Left colon (tissue), 2 donors: Measurements from ENCODE around the gene ELP1. TPM values are rescaled to one million over a fixed set of nuclear protein-coding genes. Genes with fewer than 3 reads are reported as not detected.
"Not testable (repeated sequence)": the region's sequence is repeated elsewhere in the genome, so short reads cannot be mapped to it uniquely, and the experiment has no call there.

Source experiments
- ATAC-seq: fragments of 200-7000 bp; cut with Tn5 transposase; one replicate; pipeline ENCODE4 v1.9.1; 2020; ENCODE audit warnings: mild to moderate bottlenecking, moderate library complexity
- DNase-seq, 2 donors: peaks; one replicate each; pipeline ENCODE4 v3.0.0-alpha.2; 2020
- intact Hi-C, 2 donors: fragments of 100-400 bp; cut with DNase I in 1 of 2; cut with micrococcal nuclease in 1 of 2; formaldehyde crosslinking; loops; one replicate each; pipeline versions ENCODE4 v1.11.2 to v1.14.0; 2022; cut with DNase I, micrococcal nuclease
- total RNA-seq, 2 donors: library from RNA; stranded (reverse); fragmentation: NEBNext Ultra II Directional; extraction: Animal tissue kit (Norgen Biotek cat#: 25700); gene quantifications; one replicate each; pipeline ENCODE4 v1.2.1, GENCODE V29; 2021
- donor health status: DM: no; HTN: no; CAD: no.
- donor health status: DM: yes; HTN: yes; CAD: no.

ELP1 gene
- total RNA-seq, 2 donors from 2014 or later: 12.8 to 13.1 TPM

DNA sequence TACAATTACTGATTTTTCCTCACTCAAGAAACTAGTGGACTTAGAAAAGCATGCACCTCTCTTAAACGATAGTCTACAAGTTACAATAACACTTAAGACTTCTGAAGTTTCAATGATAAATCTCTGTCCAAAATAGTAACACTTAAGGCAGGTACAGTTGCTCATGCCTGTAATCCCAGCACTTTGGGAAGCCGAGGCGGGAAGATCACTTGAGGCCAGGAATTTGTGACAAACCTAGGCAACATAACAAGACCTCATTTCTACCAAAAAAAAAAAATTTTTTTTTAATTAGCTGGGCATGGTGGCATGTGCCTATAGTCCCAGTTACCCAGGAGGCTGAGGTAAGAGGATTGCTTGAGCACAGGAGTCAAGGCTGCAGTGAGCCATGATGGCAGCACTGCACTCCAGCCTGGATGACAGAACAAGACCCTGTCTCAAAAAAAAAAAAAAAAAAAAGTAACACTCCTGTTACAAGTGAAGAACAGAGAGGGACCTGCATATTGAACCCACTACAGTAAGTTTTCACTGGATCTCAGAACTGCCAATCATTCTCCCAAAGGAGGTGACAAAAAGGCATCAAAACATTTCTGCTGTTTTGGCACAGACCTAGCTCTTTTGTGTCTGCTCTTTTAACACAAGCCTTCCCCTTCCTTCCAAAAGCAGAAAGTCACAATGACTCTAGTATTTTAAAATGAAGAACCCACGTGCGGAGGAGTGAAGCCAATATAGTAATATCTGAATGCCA is 3.8 kb upstream of the ELP1 start:
- ATAC-seq (no peak), DNase-seq (no peak)
- intact Hi-C loops: no loop called here

DNA sequence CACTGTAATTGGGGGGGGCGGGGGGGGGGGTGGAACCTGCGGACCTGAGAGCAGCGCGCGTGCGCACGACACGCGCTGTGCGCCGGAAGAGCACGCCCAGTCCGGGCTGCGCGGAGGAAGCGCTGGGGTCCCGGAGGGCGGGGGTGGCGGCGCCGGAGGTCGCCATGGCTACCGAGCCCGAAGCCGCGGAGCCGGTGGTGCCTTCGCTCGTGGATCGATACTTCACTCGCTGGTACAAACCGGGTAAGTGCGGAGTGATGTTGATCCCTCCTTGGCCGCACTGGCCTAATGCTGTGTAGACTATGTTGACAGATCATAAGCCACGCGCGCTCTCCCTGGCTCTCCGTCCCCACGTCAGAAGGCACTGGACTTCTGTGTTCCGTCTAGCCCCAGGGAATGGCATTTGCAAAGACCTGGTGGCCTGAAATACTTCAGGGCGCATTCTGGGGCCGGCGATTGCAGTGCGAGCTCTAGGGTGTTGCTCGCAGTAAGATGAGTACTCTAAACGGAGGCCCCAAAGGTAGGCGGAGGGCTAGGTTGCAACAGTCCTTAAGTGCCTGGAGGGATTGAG is 484 bp upstream of the ELP1 start, which contains the start of gene ABITRAM:
ABITRAM (plus strand) TSS at position 78 of the 571 bp plus-strand sequence; CDS start at position 165, 87 bp downstream.
- ATAC-seq: peak; percentile 87
- intact Hi-C loops: no loop called here
- peak; percentile 66 to 80 for DNase-seq

DNA sequence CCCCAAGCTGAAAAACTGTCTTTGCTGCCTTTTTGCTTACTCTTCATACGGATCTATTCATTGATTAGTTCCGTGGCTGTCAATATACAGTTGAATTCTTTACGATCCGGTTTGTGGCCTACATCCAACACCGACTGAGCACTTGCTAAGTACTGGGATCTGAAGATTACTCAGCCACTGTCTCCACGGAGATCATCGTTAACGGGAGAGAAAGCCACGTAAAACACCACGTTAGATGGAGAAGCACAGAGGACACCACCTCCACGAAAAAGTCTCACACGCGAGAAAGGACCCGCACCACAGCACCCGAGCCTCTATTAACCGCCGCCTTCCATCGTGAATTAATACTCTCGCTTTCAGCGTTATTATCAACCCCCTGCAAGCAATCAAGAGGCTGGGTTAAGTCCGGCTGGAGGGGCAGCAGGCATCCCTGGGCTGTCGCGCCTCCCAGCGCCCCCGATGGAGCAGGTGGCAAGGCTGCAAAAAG is 650 bp downstream of the ELP1 start:
- DNase-seq (no peak), ATAC-seq (peak; percentile 13)
- intact Hi-C loops: no loop called here

DNA sequence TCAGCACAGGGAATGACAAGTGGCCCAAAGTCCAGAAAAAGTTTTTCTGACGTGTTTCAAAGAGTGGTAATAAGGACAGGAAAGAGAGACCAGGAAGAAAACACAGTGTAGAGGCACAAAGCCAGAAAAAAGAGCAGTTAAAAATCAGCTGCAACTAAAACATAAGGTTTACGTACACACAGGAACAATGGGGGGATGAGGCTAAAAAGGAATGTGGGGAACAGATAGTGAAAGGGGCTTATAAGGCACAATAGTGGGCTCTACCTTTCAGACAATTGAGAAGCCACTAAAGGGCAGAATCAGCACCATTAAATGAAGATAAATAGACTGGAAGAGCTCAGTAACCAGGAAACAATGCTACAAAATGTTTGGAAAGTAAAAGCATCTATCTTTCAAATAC is 5.5 kb downstream of the ELP1 start:
- intact Hi-C loops: no loop called here
- DNase-seq (no peak), ATAC-seq (no peak)

DNA sequence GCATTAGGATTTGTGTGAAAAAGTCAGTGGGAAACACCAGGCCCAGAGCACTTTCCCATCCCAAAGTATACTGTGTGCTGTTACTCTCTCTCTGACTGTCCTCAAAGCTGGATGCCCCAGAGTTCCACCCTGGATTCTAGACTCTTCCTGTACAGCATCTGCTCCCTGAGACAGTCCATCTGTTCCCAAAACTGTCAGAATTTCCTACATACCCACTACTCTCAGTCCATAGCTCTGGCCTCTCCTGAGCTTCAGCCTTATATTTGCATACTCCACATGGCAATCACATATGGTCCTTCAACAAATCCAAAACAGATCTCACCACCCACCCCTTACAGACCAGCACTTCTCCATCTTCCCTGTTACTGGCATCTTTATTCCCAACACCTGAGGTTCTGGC is 9.5 kb downstream of the ELP1 start:
- intact Hi-C loops: no loop called here
- DNase-seq (no peak), ATAC-seq (no peak)

DNA sequence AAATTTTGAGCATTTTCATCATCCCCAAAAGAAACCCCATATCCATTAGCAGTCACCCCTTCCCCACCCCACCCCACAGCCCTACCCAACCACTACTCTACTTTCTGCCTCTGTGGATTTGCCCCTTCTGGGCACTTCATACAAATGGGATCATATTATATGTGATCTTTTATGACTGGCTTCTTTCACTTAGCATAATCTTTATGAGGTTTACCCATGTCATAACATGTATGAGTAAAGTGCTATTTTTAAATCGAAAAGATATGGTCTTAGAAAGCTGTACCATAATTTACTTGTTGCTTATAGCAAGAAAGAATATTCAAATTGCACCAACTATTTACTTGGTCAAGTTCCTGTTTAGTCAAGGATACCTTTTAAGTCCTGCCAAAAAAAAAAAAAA is 12.7 kb downstream of the ELP1 start:
- ATAC-seq (peak; percentile 74), DNase-seq (no peak)
- intact Hi-C loops: no loop called here

DNA sequence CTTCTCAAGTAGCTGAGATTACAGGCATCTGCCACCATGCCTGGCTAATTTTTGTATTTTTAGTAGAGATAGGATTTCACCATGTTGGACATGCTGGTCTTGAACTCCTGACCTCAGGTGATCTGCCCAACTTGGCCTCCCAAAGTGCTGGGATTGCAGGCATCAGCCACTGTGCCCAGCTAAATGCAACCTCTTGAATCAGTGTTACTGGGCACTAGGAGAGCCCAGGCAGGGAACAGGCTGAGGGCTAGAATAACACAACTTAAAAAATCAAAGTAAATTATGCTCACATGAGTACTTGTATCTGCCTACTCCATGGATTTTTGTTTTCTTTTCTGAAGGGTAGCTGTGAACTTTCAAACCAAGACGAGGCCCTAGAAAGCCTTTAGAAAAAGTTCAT is 13.5 kb downstream of the ELP1 start:
- ATAC-seq, intact Hi-C loops: not testable (repeated sequence)

DNA sequence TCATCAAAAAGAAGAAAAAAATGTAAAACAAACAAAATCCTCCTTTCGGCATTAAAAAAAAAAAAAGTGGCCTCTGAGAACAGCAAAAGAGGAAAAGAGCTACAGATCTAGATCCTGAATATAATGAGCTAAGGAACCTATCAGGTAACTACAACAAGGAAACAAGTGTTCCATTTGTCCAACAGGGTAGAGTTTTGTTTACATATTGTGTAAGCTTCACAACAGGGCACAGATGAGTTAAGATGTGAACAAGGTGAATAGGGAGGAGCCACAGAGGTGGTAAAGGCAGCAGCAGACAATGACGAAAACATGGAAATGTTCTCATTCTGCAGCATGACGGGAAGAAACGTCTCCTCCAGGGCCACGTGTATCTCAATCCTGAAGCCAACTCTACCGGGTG is 14.4 kb downstream of the ELP1 start:
- intact Hi-C loops: no loop called here
- DNase-seq (peak in 1 of 2 donors; percentile 25), ATAC-seq (peak; percentile 94)

More for the DNA sequence above, 13.5 kb downstream of the ELP1 start:
- DNase-seq: not testable (repeated sequence)

DNA sequence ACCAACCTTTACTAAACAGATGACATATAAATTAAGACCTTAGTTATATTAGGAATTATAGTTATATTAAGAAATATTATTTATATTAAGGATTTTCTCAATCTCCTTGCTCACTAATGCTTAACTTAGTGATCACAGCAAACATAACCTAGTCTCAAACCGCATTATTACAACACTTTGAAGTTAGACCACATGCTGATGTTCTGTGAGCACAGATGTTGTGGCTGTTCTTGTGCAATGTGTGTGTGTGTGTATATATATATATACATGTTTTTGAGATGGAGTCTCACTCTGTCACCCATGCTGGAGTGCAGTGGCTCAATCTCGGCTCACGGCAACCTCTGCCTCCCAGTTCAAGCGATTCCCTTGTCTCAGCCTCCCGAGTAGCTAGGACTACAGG is 20.5 kb downstream of the ELP1 start:
- intact Hi-C loops: no loop called here

DNA sequence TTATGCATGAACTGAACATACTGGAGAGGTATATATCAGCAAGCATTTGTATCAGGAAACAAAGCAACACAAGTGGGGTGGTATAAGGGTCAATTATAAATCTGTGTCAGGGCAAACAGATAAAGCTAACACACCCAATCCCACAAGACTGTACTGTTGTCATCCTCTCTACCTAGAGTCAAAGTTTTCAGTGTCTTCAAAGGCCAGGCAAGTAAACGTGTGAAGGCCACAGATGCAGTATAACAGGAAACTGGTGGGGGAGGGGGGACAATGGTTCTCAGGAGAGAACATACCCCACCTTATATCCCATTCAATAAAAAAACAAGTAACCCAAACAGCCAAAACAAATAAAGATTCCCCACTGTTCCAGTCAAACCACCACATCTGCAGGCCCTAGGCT is 22.1 kb downstream of the ELP1 start:
- no peak for ATAC-seq
- intact Hi-C loops: no loop called here
- DNase-seq: no peak

More for the DNA sequence above, 20.5 kb downstream of the ELP1 start:
- DNase-seq: no peak
- no peak for ATAC-seq

DNA sequence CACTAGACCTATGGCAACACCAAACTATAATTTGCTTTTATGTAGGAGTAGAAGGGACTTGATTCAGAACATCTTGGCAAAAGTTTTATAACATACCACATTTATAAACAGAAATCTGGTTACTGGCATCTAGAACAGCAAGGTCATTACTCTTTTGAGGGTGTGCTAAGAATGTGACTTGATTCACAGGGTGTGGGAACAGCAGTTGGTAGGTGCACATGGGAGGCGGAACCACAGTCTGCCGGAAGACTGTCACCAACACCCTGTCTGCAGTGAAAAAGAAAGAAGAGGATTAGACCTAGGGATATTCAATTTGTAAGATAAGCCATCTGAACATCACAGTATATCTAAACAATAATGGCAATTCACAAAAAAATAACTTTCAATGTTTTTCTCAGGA is 23.0 kb downstream of the ELP1 start:
- DNase-seq (no peak), ATAC-seq (no peak)
- intact Hi-C loops: no loop called here

DNA sequence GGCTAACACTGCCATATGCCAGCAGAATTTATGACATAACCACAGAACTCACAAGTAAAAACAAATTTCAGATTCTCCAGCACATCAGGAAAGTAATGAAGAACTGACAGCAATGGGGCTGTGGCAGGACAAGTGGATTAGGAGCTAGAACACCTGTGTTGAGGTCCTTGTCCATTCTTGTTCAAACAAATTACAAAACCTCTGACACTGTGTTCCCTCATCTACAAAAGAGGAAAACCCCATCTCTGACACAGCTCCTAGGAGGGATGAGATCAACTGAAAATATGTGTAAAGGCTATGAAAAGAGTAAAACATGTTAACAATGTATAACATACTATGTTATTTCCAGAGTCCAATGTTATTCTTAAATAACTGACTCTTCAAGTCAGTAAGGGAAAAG is 23.5 kb downstream of the ELP1 start:
- intact Hi-C loops: no loop called here
- no peak for DNase-seq
- no peak for ATAC-seq

DNA sequence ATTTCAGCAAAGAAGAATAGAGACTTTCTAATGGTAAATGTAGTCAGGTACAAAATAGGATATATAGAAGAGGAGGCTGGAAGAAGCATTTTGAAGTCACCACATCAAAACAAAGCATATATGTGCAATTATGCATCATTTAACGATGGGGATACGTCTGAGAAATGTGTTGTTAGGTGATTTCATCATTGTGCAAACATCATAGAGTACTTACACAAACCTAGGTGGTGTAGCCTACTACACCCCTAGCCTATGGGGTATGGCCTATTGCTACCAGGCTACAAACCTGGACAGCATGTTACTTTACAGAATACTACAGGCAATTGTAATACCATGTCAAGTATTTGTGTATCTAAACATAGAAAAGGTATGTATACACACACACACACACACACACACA is 28.4 kb downstream of the ELP1 start:
- intact Hi-C loops: no loop called here
- ATAC-seq: no peak
- no peak for DNase-seq

DNA sequence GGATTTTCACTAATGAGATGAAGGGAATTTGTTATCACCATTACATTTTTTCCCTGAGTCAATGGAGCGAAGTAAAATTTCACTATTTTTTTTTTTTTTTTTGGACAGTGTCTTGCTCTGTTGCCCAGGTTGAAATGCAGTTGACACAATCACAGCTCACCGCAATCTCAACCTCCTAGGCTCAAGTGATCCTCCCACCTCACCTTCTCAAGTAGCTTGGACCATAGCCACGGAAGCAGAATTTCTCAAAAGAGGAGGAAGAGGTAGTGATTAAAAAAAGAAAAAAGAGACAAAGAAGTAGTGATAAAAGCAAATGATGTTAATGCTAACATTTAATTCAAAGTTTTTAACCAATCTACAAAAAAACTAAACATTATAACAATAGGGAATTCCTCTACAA is 29.8 kb downstream of the ELP1 start:
- intact Hi-C loops: no loop called here
- DNase-seq (no peak), ATAC-seq (no peak)

DNA sequence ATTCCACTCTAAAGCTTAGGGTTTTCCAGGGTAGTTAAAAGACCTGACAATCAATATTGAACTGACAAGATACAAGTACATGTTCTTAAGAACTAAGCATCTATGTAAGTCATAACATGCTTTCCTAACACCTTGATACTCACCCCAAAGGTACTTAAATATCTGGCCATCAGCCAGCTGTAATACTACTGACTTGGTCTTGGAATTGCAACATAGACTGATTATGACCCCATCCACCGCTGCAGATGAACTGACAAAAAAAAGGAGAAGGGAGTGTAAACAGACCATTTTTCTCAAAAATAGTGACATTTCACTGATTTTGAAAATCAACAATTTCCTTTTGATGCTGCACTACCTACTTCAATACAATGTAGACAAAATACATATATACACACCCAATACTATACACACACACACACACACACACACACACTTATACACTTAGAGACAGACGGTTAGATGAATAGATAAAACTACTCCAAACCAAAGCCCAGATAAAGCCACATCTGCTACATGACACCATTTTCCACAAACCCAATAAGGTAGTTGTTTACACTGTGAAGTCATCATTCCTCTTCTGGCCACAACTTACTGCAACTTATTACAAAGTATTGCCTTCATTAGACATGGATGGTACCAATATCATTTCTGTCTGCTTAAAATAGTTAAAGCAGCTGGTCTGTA is 30.4 kb downstream of the ELP1 start:
- ATAC-seq (no peak), DNase-seq (no peak)
- intact Hi-C loops: no loop called here

DNA sequence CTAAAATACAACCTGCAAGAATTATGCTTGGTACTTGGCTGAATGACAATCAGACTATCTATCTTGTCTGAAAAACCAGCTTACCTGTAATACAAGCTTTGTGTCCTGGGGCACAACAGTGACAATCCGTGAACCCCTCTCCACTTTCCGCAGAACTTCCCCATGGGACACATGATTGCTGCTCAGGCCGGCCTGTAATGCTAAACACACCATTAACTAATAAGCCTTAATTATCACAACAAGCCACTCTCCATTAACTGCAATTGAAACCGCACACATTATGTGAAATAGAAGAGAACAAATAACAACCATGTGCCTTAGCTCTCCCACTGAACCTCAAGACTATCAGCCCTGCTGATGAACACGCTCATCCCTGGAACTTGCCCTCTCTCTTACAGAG is 33.7 kb downstream of the ELP1 start:
- no peak for ATAC-seq

DNA sequence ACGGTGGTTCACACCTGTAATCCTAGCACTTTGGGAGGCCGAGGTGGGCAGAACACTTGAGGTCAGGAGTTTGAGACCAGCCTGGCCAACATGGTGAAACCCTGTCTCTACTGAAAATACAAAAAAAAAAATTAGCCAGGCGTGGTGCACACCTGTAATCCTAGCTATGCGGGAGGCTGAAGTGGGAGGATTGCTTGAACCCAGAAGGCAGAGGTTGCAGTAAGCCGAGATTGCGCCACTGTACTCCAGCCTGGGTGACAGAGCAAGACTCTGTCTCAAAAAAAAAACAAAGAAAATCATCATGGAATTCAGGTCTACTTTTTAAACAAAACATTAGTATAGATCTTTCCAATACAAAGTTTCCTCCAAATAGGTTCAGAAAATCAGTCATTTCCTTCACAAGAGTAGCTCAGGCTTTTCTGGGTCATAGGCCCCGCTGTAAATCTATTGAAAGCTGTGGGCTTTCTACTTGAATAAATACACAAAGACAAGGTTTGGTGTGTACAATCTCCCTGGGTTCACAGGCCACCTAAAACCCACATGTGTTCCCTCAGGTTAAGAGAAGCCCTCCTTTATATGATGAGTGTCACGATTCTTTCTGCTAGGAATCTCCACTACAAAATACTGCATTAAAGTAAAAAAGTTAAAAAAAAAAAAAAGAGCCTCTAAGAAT is 34.8 kb downstream of the ELP1 start:
- ATAC-seq, intact Hi-C loops, DNase-seq: not testable (repeated sequence)

More for the DNA sequence above, 33.7 kb downstream of the ELP1 start:
- DNase-seq: no peak
- intact Hi-C loops: no loop called here

DNA sequence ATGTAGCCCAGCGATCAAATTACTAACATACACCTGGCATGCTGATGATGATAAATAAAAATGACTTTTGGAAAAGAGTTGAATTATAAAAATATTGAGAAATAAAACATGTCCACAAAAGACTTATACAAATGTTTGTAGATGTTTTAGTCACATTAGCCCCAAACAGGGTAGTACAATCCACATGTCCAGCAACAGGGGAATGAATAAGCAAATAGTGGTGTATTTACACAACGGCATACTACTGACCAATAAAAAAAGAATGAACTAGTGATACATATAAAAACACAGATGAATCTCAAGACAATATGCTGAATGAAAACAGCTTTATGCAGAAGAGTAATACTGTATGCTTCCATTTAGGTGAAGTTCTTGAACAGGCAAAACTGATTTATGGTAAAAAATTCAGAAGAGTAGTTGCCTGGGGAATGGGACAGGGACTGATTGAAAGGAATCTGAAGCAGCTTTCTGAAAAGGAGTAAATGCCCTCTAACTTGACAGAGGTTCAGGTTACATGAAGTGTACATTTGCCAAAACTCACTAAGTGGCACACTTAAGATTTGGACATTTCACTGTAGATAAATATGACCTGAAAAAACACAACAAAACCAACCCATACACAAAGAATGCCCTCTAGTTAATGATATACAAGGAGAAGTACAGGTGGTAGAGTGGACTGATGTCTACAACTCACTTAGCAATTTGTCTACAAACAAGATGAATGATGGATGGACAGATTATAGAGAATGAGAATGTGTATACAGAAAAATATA is 36.4 kb downstream of the ELP1 start:
- no peak for ATAC-seq
- intact Hi-C loops: no loop called here
- DNase-seq: no peak
